NCI-H1417 treated with DMSO at 0.1 percent for 48 hours (cell line): ENCODE measurements around the gene NUP98.
"Not testable (repeated sequence)": the region's sequence is repeated elsewhere in the genome, so short reads cannot be mapped to it uniquely, and the experiment has no call there.

Experiments used
- DNase-seq: peaks from one replicate; lab custom pipeline; 2025; lab: John Stamatoyannopoulos, UW

NUP98 gene

DNA sequence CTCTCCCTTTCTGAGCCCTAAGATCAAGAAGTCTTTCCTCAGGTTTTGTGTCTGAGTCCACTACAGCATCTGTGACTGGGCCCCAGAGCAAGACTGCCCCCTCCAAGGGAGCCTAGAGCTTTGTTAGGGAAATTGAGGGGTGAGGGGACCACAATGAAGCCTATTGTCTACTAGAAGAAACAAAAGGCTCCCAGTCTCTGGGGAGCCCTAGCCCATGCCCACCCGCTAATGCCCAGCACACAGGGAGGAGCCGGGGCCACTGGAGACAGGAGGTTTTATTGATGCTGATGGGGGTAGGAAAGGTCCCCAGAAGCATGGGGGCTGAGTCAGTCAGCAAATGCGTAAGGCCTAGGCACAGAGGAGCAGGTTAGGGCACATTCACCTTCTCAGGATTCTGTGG lies 29.4 kb upstream of the NUP98 start:
- no peak for DNase-seq

DNA sequence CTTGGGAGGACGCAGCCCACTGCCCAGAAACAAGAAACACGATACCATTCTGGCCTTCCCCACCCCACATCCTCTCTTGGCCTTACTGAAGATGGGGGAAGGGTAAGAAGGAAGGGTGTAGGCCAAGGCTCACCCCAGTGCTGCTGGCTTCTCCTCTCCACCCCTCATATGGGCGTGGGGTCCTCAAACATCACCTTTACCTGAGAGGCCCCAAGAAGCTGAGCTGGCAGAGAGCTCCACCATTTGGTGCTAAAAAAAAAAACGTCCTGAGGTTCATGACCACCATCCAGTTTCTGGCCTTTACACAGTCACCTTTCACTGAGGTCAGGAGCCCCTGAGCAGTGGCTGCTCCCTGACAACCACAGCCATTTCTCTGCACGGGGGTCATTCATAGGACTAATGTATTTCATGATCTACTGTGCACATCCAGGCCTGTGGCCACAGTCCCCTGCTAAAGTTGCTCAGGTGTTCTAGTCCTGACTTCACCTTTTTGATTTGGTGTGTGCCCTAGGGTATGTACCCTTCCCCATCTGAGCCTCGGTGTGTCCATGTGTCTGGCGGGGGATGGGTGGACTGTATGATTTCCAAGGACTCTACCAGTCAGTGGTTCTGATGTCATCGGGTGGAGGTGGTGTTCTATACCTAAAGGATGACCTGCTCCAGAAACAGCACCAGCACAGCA lies 28.3 kb upstream of the NUP98 start:
- DNase-seq, result no peak

DNA sequence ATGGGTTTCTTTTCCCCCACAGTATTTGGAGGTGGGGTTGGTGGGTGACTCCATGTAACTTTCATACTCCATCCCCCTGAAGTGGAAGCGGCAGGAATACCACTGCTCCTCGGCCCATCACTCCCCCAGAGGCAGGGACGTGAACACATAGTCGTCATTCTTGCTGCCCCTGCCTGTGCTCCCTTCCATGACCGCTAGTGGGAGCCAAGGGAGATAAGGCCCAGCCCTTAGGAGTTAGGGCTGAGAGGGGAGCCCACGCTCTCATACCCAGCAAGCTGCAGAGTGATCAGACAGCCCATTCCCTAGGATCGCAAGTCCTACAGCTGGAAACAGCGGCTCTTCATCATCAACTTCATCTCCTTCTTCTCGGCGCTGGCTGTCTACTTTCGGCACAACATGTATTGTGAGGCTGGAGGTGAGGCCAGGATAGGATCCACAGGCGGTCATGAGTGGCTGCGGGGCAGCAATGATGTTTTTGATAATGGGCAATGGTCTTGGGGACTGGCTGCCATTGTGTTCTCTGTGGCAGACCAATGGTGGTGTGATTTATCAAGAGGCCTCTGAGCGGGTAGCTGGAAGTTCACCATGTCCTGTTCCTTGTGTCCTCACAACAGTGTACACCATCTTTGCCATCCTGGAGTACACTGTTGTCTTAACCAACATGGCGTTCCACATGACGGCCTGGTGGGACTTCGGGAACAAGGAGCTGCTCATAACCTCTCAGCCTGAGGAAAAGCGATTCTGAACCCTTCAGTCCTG lies 27.5 kb upstream of the NUP98 start:
- no peak for DNase-seq

DNA sequence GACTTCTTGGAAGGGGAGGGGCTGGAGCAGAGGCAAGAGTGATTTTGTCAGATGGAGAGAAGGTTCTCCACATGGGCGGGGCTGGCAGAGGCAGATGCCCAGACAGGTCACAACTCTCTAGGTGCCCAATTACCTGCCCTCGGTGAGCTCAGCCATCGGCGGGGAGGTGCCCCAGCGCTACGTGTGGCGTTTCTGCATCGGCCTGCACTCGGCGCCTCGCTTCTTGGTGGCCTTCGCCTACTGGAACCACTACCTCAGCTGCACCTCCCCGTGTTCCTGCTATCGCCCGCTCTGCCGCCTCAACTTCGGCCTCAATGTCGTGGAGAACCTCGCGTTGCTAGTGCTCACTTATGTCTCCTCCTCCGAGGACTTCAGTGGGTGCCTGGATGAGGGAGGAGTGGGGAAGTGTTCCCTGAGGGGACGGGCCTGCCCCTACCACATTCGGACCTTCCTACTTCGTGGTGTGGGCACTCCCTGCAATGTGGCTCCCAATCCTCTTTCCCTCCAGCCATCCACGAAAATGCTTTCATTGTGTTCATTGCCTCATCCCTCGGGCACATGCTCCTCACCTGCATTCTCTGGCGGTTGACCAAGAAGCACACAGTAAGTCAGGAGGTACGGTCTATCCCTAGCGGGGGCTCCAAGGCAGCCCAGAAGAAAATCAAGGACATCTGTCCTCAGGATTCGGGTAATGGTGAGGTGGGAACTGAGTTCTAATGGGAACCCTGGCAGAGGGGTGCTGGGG lies 26.6 kb upstream of the NUP98 start:
- no peak for DNase-seq

DNA sequence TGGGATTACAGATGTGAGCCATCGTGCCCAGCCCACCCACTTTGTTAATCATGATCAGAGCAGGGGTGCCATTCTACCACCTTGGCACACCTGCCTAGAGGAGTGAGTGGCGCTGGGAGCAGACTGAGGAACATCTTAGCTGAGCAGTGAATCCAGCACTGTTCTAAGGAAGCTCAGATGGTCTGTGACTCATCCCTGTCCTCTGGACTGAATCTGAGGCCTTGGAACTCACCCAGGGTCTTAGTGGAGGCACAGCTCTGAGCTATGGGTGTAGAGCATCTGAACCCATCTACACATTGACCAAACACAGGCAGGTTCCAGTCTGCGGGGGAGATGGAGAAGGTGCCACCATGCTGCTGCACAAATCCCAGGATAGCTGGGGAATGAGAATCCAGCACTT lies 25.9 kb upstream of the NUP98 start:
- no peak for DNase-seq

DNA sequence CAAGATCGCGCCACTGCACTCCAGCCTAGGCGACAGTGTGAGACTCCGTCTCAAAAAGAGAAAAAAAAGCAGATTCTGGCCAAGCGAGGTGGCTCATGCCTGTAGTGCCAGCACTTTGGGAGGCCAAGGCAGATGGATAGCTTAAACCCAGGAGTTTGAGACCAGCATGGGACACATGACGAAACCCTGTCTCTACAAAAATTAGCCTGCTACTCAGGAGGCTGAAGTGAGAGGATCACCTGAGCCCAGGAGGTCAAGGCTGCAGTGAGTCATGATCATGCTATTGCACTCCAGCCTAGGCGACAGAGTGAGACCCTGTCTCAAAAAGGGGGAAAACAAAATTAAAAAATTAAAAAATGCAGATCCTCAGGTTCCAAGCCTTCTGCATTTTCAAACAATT lies 25.0 kb upstream of the NUP98 start:
- DNase-seq, result no peak

DNA sequence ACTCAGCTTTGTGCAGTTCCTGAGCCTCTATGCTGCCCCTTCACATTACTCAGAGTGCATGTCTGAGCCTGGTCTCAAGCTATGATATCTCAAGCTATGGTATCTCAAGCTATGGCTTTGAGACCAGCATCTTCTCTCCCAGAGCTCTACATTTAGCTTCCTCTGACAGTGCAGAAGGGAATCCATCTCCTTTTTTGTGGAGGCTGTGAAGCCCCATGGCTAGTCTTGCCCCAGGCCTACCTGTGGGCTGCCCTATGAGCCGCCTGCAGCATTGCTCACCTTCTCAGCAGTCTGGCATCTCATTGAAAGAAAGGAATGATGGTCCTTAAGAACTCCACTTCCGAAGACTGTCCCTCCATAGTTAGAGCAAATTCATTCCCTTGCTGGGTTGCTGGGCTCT lies 23.6 kb upstream of the NUP98 start:
- DNase-seq, result no peak

DNA sequence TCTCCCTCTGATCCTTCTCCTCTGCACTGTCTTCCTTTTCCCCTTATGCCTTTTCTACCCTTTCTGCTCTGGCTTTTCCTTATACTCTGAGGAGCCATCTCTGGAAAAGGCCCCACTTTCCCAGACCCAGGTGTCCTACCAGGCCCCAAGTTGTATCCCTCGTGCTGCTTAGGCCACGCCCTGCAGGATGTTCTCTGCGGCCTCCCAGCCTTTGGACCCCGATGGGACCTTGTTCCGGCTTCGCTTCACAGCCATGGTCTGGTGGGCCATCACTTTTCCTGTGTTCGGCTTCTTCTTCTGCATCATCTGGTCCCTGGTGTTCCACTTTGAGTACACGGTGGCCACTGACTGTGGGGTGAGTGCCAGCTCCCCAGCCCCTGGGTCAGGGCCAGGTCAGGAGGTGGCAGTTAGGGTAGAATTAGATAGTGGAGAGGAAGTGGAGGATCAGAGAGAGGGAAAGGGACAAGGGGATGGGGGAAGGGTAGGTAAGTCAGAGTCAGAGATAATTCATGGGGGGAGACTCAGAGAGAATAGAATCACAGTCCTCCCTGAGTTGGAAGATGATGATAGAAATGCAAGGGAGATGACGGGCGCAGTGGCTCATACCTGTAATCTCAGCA lies 19.9 kb upstream of the NUP98 start:
- DNase-seq, result no peak

DNA sequence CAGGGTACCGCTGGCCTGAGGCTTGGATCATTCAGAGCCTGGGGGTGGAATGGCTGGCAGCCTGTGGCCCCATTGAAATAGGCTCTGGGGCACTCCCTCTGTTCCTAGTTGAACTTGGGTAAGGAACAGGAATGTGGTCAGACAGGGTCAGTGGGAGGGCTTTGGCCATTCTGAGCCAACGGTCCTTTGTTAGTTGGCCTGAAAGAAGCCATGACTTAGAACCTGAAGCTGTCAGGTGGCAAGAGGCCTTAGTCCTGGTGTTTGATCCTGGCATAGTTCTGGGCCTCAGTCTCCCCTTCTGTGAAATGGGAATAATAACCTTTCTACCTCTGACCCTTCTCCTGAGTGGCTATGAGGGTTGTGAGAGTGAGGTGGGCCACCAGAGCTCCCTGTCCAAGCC lies 19.3 kb upstream of the NUP98 start:
- no peak for DNase-seq

DNA sequence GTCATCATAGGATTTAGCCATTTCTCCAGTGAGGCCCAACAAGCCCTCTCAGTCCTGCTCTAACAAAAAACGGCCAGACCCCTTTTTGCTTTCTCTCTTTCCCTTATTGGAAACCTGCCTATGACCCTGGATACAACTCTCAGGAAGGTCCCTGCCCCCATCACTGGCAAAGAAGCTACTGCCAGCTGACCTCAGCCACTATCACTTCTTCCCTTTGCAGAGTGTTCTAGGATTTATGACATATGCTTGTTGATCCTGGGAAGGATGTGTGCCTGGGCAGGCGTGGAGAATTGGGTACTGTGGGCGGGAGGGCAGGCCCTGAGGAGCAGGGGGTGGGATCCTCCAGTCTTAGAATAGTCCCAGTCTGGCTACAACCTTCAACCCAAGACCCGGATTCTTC lies 18.5 kb upstream of the NUP98 start:
- no peak for DNase-seq

DNA sequence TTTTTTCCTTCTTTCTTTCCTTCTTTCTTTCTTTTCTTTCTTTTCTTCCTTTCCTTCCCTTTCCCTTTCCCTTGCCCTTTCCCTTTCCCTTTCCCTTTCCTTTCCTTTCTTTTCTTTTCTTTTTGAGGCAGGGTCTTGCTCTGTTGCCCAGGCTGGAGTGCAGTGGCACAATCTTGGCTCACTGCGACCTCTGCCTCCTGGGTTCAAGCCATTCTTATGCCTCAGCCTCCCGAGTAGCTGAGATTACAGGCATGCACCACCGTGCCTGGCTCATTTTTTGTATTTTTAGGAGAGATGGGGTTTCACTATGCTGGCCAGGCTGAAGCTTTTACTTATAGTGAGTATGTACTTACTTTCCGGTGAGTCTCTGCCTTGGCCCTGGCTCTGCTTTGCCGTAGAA lies 17.5 kb upstream of the NUP98 start:
- DNase-seq, result not testable (repeated sequence)

DNA sequence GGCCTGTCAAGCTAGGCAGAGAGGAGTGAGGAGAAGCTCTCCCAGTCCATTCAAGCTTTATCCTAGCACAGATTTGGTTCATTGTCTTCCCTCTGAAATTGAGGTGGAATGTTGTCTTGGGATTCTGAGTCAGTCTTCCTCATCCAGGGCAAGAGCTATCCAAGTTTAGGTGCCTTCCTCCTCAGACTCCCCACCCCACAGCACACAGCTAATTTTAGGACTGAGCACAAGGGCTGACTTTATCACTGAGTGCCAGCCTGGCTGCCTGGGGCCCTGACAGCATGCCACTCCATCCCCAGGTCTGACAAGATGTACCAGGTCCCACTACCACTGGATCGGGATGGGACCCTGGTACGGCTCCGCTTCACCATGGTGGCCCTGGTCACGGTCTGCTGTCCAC lies 13.6 kb upstream of the NUP98 start:
- DNase-seq, result no peak

DNA sequence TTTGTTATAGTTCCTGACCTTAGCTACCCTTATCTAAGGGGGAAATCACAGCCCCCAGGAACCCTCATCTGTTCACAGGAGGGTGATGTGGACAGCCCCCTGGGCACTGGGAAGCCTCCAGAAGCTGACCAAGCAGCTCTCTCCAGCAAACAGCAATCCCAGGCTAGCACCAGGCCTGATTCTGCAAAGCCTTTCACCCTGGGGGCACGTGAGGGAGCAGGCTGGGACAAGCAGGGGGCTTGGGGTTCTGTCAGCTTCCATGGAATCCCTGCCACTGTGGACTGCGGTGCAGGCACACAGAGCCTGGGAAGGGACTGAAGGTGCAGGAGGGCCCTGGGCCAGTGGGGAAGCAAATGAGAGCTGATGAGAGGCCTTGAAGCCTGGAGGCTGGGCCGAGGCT lies 13.1 kb upstream of the NUP98 start:
- DNase-seq, result no peak

DNA sequence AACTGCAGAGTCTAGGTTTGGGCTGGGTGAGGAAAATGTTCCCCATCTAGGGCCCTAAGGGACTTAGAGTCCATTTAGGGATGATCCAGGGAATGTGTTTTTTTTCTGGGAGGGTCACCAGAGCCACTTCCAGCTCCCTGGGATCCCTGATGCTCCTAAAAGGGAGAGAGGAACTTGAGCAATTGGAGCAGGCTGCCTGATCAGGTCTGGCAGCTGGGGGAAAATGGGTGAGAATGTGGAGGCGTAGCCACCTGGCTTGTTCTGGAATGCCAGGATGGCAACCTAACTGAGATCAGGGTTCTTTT lies 12.2 kb upstream of the NUP98 start:
- DNase-seq, result no peak

DNA sequence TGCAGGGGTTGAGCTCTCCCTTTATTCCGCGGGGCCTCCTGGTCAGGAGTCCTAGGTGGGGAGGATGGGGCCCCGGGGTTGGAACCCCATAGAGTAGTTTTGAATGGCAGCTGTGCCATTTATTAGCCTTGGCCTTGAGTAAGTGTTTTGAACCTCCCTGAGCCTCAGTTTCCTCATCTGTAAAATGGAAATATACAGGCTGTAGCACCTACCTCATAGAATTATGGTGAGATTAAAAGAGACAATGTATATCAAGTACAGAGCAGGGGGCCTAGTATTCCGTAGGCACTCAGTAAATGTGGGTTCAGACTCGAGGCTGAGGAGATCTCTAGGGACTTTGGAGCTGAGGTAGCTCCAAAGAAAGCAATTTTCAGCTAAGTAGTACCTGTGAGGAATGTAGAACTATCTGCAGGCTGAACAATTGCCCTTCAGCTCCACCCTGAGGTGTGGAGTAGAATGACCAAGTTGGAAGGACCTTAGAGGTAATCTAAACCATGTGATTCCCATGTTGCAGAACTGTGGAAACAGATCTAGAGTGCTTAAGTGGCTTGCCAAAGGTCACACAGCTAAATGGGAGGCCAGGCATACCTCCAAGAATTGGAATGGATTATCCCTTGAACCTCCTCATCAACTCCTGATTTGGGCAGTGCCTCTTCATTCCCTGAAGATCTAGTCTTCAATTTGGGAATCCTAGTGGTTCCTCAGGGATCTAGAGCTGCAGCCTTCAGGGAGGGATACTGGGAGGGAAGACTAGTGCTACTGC lies 11.7 kb upstream of the NUP98 start:
- DNase-seq, result no peak

DNA sequence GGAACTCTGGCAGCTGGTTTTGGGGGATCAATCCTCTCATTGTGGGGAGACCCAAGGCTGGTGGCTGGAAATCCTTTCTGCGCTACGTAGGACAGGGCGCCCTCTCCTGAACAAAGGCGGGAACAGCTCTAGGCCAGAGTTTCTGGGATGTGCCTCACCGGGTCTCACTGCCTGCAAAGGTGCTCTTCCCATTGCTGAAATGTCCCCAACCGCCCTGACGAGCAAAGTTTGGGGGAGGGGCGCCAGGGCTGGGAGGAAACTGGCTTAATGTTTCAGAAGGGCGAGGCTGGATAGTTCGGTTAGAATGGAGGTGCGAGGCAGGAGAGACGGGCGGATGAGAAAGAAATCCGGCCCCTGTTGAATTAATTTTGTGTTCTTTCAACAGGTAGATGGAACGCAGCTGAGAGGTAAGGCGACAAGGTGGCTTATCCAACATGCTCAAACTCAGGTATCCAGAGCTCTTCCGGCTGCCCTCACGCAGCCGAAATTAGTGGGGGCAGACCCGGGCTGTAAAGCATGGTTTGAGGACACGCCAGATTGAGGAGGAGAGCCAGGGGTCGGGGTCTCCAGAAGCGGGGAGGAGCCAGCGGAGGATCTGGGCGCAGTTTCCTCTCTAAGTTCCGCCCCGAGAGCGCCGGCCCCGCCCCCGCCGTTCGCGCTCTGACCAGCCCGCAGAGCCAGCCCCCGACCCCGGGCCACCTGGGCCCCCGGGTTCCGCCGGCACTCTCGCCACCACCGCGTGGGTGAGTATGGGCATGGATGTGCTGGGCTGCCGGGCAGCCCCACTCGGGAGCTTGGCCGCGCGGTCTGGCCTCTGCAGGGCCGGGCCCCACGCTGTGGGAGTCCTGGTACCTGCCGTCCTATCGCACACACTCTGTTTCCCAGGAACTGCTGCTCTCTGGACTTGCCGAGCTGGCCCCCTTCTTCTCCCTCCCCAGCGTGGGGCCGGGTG lies 10.8 kb upstream of the NUP98 start, which contains the start of gene PGAP2:
PGAP2 (plus strand) TSS at position 652 of the 952 bp plus-strand sequence. CDS start 2,700 bp downstream, outside the sequence.
- DNase-seq, result peak; percentile 4

DNA sequence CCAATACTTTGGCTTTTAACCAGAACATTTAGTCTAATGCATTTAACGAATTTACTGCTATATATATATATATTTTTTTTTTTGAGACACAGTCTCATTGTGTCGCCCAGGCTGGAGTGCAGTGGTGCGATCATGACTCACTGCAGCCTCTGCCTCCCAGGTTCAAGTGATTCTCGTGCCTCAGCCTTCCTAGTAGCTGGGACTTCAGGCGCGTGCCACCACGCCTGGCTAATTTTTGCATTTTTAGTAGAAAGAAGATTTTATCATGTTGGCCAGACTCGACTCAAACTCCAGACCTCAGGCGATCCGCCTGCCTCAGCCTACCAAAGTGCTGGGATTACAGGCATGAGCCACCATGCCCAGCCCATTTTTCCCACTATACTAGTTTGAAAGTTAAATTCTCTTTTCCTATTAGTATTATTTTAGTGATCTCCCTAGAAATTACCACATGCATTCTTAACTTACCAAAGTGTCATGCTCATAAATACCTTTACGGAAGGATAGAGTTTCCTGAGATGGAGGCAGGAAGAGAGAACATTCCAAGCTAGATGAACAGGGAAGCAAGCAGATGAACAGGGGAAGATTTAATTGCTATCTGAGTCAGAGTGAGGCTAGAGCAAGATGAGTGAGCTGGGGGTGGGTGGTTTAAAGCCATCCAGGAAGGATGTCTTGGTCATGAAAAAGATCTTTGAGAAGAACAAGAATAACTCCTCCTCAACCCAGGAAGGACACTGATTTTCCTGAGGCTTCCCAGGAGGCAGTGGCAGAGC lies 6.6 kb upstream of the NUP98 start:
- no peak for DNase-seq

DNA sequence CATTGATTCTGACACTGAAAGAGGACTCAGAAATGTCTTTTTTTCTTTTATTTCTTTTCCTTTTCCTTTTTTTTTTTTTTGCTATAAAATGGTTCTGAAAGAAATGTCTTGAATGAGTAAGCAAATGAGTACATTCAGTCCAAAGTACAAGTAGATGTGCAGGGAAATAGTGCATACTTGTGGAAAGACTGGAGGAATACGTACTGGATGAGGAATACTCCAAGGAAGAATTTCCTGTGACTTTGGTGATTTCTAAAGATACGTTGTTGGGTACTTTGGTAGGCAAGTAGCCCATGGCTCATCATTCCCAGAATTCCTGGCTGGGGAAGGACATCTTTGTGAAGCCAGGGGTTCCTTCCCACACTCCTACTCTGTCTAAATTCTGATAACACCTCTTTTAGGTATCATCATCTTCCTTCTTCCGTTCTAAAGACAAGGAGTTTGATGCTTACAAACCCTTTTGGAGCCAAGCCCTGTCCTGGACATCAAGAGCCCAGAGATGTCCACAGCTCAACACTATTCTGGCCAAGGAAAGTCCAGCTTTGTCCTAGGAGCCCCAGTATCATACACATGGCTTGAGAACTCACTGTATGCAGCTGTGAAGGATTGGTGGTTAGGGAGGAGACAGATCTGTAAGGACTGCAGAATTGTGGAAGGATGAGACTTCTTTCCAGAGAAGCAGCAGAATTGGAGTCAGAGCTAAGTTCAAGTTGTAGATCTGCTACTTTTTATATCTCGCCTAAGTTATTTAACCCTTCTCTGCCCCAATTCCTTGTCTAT lies 4.8 kb upstream of the NUP98 start:
- DNase-seq, result no peak

DNA sequence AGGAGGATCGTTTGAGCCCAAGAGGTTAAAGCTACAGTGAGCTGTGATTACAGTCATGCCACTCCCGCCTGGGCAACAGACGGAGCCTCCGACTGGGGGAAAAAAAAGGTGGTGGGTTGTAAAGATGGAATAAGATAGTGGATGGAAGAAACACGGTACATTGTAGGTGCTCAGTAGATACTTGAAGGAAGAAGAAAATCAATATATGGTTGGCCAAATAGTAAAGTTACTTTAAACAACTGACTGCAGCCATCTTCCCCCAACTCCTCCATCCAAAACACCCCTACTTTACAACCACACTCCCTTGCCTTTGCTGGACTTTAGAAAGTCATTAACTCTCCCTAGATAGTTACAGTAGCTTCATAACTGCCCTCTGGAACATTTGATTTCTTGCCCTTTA lies 2.5 kb upstream of the NUP98 start:
- DNase-seq, result no peak
